Endothelial cell (in vitro differentiated cells): ENCODE data around the gene STARD13. TPM values are rescaled to one million over a fixed set of nuclear protein-coding genes. Genes with fewer than 3 reads are reported as not detected.

Experiments used
- DNase-seq: peaks from one replicate; pipeline ENCODE4 v3.0.0; 2021; ENCODE audit warnings: low spot score
- H3K27ac Mint-ChIP-seq: one replicate; pipeline ENCODE4 v1.8.0; 2021; ENCODE audit warnings: mixed read lengths, inconsistent platforms; ENCODE audit not compliant: unreplicated experiment
- H3K27me3 Mint-ChIP-seq: one replicate; pipeline ENCODE4 v1.8.0; 2021; ENCODE audit warnings: mild to moderate bottlenecking, moderate library complexity, mixed read lengths, inconsistent platforms; ENCODE audit not compliant: unreplicated experiment
- H3K36me3 Mint-ChIP-seq: one replicate; pipeline ENCODE4 v1.8.0; 2021; ENCODE audit warnings: mild to moderate bottlenecking, low read depth, mixed read lengths, inconsistent platforms; ENCODE audit not compliant: unreplicated experiment
- H3K4me1 Mint-ChIP-seq: one replicate; pipeline ENCODE4 v1.8.0; 2021; ENCODE audit warnings: mild to moderate bottlenecking, mixed read lengths, inconsistent platforms; ENCODE audit not compliant: unreplicated experiment
- H3K4me3 Mint-ChIP-seq: one replicate; pipeline ENCODE4 v1.8.0; 2021; ENCODE audit warnings: mild to moderate bottlenecking, mixed read lengths, inconsistent platforms; ENCODE audit not compliant: unreplicated experiment
- H3K9me3 Mint-ChIP-seq: one replicate; pipeline ENCODE4 v1.8.0; 2021; ENCODE audit warnings: mixed read lengths, inconsistent platforms; ENCODE audit not compliant: unreplicated experiment
- total RNA-seq: library from RNA; stranded (reverse); fragmentation: NEBNext Ultra II Directional; extraction: Animal tissue kit (Norgen Biotek cat#: 25700); gene quantifications from one replicate; pipeline ENCODE4 v1.2.1, GENCODE V29; 2021; ENCODE audit not compliant: unreplicated experiment
- TF ChIP-seq, protein P1 (sequence below): fragments of 200-600 bp; sonication (generic); IDR thresholded peaks from one replicate; pipeline ENCODE4 v1.5.0; 2021; ENCODE audit warnings: antibody characterized with exemption; ENCODE audit not compliant: unreplicated experiment

STARD13 gene
- total RNA-seq, 1 donor from 2014 or later, result 63.8 TPM

DNA sequence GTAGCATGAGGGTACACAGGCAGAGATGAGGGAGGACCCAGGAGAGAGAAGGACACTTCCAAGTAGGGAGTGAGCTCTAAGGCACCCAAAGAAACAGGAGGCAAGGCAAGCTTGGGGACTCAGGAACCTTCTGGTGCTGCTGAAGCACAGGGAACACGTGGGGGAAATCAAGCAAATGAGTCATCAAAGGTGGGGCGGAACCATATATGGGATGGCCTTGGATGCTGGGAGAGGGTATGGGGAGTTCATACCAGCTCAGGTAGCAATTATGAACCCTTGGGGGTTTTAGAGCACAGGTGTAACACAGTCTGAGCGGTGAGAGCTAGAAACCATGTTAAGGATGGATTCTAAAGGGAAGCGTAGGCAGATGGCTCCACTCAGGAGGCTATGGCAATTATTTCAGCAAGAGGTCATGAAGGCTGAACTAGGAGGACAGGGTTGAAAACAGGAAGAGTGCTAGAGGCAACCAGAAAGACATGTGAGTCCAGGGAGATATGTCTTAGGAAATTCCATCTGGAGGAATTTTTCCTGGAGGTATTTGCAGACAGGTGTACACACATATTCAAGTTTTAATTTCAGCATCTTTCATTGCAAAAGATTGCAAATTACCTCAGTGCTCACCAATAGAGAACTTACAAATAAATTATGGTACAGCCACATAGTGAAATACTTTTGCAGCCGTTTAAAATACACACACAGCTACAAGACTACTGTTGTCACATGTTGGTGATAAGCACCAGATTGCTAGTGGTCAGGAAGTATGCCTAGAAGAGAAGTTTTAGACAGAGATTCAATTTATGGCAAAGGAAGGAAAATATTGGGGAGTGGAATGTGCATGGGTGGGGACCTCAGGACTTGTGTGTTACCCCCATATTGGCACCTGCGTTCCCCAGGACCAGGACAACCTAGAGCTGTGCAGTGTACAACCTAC, 77.0 kb downstream of the STARD13 start:
- Mint-ChIP-seq H3K4me1 (peaks cover 54% of the 10 kb centered on the region), H3K9me3 (peaks cover 5% of the 10 kb centered on the region), H3K36me3 (peaks cover 11% of the 10 kb centered on the region), H3K27me3 (peaks cover 11% of the 10 kb centered on the region), H3K4me3 (peak overlapping the region; percentile 10), H3K27ac (no peak overlapping the region)
- TF ChIP-seq, protein P1, sequence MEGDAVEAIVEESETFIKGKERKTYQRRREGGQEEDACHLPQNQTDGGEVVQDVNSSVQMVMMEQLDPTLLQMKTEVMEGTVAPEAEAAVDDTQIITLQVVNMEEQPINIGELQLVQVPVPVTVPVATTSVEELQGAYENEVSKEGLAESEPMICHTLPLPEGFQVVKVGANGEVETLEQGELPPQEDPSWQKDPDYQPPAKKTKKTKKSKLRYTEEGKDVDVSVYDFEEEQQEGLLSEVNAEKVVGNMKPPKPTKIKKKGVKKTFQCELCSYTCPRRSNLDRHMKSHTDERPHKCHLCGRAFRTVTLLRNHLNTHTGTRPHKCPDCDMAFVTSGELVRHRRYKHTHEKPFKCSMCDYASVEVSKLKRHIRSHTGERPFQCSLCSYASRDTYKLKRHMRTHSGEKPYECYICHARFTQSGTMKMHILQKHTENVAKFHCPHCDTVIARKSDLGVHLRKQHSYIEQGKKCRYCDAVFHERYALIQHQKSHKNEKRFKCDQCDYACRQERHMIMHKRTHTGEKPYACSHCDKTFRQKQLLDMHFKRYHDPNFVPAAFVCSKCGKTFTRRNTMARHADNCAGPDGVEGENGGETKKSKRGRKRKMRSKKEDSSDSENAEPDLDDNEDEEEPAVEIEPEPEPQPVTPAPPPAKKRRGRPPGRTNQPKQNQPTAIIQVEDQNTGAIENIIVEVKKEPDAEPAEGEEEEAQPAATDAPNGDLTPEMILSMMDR, result no peak
- DNase-seq, result no peak

DNA sequence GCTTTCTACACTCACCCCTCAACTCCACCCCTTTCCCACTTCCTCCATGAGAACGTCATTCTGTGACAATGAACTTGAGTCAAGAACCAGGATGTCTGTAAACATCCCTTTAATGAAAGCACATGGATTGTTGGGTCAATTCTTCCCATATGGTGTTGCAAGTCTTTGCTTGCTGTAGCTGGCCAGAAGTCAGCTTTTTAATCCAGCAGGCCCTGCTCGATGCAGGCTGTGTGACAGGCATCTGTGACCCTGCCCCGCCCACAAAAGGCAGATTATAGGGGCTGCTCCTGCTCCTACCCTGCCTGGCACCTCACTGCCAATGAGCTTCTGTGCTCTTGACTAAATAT, 78.0 kb downstream of the STARD13 start:
- TF ChIP-seq, protein P1, result no peak

DNA sequence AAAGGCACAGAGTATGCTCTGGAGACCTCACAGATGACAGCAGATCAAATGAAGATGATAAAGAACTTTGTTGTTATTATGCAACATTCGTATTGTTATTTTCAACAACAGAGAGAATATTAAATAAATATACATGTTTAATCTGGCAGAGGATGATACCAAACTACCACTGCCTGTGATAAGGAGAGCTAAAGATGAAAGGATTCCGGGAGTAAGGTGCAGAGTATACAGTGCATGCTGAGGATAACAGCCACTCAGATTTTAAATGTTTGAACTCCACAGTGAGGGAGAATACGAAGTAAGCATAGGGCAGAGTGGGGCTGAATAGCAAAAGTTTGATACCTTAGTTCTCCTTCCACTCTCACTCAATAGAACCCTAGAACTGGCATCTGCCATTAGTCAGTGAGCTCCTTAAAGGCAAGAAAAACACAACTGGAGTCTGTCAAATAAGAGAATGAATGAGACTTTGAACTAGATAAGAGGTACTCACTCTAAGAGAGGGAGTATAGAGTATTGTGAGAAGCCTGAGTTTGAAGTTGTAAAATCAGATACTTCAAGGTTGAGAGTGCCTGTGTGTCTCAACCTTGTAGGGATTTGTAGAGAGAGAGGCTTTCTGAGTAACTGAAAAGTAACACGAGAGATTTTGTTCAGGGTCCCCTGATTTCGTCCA, 78.5 kb downstream of the STARD13 start:
- Mint-ChIP-seq H3K4me1 (peaks cover 63% of the 10 kb centered on the region), H3K27me3 (peaks cover 13% of the 10 kb centered on the region), H3K36me3 (peaks cover 15% of the 10 kb centered on the region), H3K4me3 (no peak overlapping the region), H3K9me3 (peaks cover 5% of the 10 kb centered on the region), H3K27ac (peak overlapping the region; percentile 2)
- no peak for DNase-seq
- TF ChIP-seq, protein P1, result no peak

More for the DNA sequence above, 78.0 kb downstream of the STARD13 start:
- H3K36me3 Mint-ChIP-seq, result peaks cover 11% of the 10 kb centered on the region
- H3K4me1 Mint-ChIP-seq, result peaks cover 58% of the 10 kb centered on the region
- peaks cover 13% of the 10 kb centered on the region for H3K27me3 Mint-ChIP-seq
- DNase-seq, result no peak
- peak overlapping the region; percentile 2 for H3K27ac Mint-ChIP-seq
- H3K9me3 Mint-ChIP-seq, result peaks cover 5% of the 10 kb centered on the region
- no peak overlapping the region for H3K4me3 Mint-ChIP-seq

DNA sequence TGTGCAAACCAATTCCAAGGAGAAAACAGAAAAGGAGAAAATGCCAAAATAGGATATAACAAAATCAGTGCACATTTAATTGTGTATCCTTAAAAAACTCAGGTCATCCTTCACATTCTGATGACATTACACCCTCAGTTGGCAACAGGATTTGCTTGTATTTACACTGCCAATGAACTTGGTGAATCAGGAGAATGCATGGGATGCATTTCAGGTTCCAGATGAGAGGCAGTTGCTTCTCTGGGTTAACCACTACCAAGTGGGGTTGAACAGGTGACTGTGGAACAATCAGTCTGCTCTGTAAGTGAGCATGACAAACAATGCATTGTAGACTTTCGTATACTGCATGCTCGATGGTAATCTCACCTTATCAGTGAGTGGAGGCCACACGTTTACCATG, 79.1 kb downstream of the STARD13 start:
- Mint-ChIP-seq H3K4me1 (peaks cover 63% of the 10 kb centered on the region), H3K4me3 (no peak overlapping the region), H3K9me3 (peaks cover 5% of the 10 kb centered on the region), H3K36me3 (peaks cover 15% of the 10 kb centered on the region), H3K27me3 (peaks cover 13% of the 10 kb centered on the region), H3K27ac (peak overlapping the region; percentile 97)
- DNase-seq, result no peak
- TF ChIP-seq, protein P1, result no peak

DNA sequence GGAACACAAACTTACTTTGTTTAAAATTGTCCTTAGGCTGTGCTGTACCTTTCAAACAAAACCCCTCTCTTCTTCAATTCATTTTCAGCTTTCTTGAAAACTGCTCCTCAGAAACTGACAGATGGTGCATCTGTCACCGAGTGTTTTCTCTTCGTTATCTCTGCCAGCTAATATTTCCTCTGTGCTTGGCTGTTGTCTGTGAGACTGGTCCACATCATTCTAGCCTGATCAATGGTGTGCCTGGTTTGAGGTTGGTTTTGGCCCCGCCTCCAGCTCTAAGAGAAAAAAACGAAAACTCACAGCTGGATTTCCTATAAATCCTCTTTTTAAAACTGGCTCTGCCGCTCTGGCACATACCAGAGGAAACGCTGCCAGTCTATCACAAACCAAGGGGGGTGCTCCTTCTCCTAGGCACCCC, 79.7 kb downstream of the STARD13 start:
- Mint-ChIP-seq H3K36me3 (peaks cover 15% of the 10 kb centered on the region), H3K4me1 (peaks cover 63% of the 10 kb centered on the region), H3K4me3 (peak overlapping the region; percentile 1)

More for the DNA sequence above, 79.7 kb downstream of the STARD13 start:
- TF ChIP-seq, protein P1, result no peak
- H3K9me3 Mint-ChIP-seq, result peaks cover 5% of the 10 kb centered on the region
- DNase-seq, result peak; percentile 28
- H3K27me3 Mint-ChIP-seq, result peaks cover 13% of the 10 kb centered on the region
- H3K27ac Mint-ChIP-seq, result peak overlapping the region; percentile 97
